Activated CD8-positive, alpha-beta T cell treated with anti-CD3 and anti-CD28 coated beads for 36 hours (primary cell): ENCODE measurements around the gene RAB11FIP5. TPM values are rescaled to one million over a fixed set of nuclear protein-coding genes. Genes with fewer than 3 reads are reported as not detected.

Experiments used
- ATAC-seq: fragments of 200-7000 bp; cut with Tn5 transposase; one replicate; pipeline ENCODE4 v1.10.0; 2021; ENCODE audit warnings: mild to moderate bottlenecking, moderate library complexity
- CTCF ChIA-PET: fragments of 350-600 bp; sonication (Branson Sonifier 250); formaldehyde crosslinking; loops from one replicate; lab custom pipeline; 2021; ENCODE audit warnings: antibody characterized with exemption; lab: Charles Lee
- POLR2A ChIA-PET: fragments of 350-600 bp; sonication (Branson Sonifier 250); formaldehyde crosslinking; loops from one replicate; lab custom pipeline; 2021; ENCODE audit warnings: antibody characterized with exemption; lab: Charles Lee
- DNase-seq: peaks from one replicate; pipeline ENCODE4 v3.0.0-alpha.2; 2020
- H3K27ac Mint-ChIP-seq: one replicate; pipeline ENCODE4 v1.8.0; 2021; ENCODE audit warnings: mild to moderate bottlenecking, mixed read lengths
- H3K27me3 Mint-ChIP-seq: one replicate; pipeline ENCODE4 v1.8.0; 2021; ENCODE audit warnings: mixed read lengths
- H3K36me3 Mint-ChIP-seq: one replicate; pipeline ENCODE4 v1.8.0; 2021; ENCODE audit warnings: low read depth, mixed read lengths
- H3K4me1 Mint-ChIP-seq: one replicate; pipeline ENCODE4 v1.8.0; 2021; ENCODE audit warnings: low read depth, mixed read lengths
- H3K4me3 Mint-ChIP-seq: one replicate; pipeline ENCODE4 v1.8.0; 2021; ENCODE audit warnings: mild to moderate bottlenecking, moderate library complexity, mixed read lengths
- H3K9me3 Mint-ChIP-seq: one replicate; pipeline ENCODE4 v1.8.0; 2021; ENCODE audit warnings: mixed read lengths
- CTCF ChIP-seq: fragments of 200-600 bp; IDR thresholded peaks from one replicate; pipeline ENCODE4 v1.8.0; 2022; ENCODE audit warnings: antibody characterized with exemption, mild to moderate bottlenecking
- intact Hi-C: fragments of 100-400 bp; cut with micrococcal nuclease; formaldehyde crosslinking; loops from one replicate; pipeline ENCODE4 v1.10.0; 2022
- total RNA-seq, 2 experiments: library from RNA; stranded (reverse); gene quantifications; one replicate each; pipeline ENCODE4 v1.2.3, GENCODE V29; 2021

The RAB11FIP5 gene
- total RNA-seq: 1 to 10 TPM; 9.0 to 9.7 TPM

DNA sequence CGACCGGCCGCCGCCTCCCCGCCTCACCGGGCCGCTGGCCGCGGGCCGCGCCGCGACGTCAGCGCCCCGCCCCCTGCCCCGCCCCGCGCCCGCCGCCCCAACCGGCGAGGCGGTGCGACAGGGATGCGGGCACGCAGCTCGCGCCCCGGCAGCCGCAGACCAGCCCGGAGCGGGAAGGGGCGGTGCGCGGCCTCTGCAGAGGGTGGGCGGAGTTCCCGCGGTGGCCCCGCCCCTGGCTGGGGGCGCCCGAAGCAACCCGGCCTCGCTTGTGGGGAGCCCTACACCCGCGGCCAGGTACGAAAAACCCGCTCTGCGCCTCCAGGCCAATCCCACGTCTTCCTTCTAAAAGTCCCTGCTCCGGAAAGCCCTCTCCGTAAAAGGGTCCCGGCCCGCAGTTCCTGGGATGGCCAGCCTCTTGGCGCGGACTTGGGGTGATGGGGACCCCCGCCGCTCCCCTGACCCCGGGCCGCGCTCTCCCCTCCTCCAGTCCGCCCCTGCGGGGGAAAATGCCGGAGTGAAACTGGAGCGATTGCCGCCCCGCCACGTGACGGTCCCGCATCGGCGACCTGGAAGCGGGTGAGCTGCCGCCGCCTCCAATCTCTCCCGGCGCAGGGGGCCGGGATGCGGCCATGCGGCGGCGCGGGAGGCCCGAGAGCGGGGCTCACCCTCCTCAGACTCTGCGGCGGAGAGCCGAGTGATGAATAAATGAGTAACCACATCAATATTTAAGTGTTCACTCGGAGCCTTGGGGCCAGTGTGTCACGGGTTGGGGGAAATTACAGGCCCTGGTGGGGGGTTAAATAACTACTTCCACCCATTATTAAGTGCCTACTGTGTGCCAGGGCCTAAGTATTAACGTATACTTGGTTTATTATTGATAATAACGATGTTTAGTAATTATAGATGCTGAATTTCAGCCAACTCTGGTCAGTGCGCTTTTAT, at the start of gene RAB11FIP5:
Gene RAB11FIP5 (minus strand): TSS at position 36 of the 942 bp plus-strand sequence. CDS start 171 bp downstream, outside the sequence.
- peak; percentile 75 for DNase-seq
- CTCF ChIA-PET: interaction anchor here (0.6 to 3.9 kb wide), 7 partner anchors 28 to 221 kb away, joined by 3 to 20 read pairs (median 7); no protein-coding TSS in a partner anchor
- POLR2A ChIA-PET: interaction anchor here (1.0 to 1.8 kb wide), 3 partner anchors 34 to 145 kb away, joined by 3 to 5 read pairs (median 3); no protein-coding TSS in a partner anchor

GRCh38 chr2:73156539-73157124, 43.9 kb upstream of the RAB11FIP5 start:
- peak; percentile 74 for TF ChIP-seq CTCF
- H3K4me3 Mint-ChIP-seq: no peak overlapping the region
- ChIA-PET CTCF (interaction anchor here (0.7 to 4.1 kb wide), 15 partner anchors 19 to 269 kb away, joined by 3 to 90 read pairs (median 4); no protein-coding TSS in a partner anchor), POLR2A (no interaction called here)
- no peaks in the 10 kb centered on the region for H3K4me1 Mint-ChIP-seq
- ATAC-seq: peak; percentile 91
- peaks cover 24% of the 10 kb centered on the region for H3K27me3 Mint-ChIP-seq
- H3K27ac Mint-ChIP-seq: no peak overlapping the region
- no peaks in the 10 kb centered on the region for H3K9me3 Mint-ChIP-seq
- intact Hi-C loops: no loop called here
- H3K36me3 Mint-ChIP-seq: no peaks in the 10 kb centered on the region
- DNase-seq: peak; percentile 68

More for the DNA sequence above, at the start of gene RAB11FIP5:
- Mint-ChIP-seq H3K4me3 (peak within 1 kb of the TSS; percentile 81), H3K36me3 (no peaks in the 10 kb centered on the region), H3K27ac (peak within 1 kb of the TSS; percentile 68), H3K27me3 (peaks cover 7% of the 10 kb centered on the region), H3K4me1 (peaks cover 18% of the 10 kb centered on the region), H3K9me3 (no peaks in the 10 kb centered on the region)
- peak; percentile 83 for ATAC-seq
- no peak for TF ChIP-seq CTCF
- intact Hi-C loops: no loop called here

- Mint-ChIP-seq H3K27ac (no peak overlapping the region), H3K4me1 (no peaks in the 10 kb centered on the region), H3K36me3 (no peaks in the 10 kb centered on the region), H3K27me3 (peaks cover 11% of the 10 kb centered on the region), H3K9me3 (no peaks in the 10 kb centered on the region), H3K4me3 (no peak overlapping the region)
- no peak for TF ChIP-seq CTCF
- DNase-seq (no peak), ATAC-seq (no peak)
- intact Hi-C loops: no loop called here
- POLR2A ChIA-PET: no interaction called here
- CTCF ChIA-PET: no interaction called here
Observed at GRCh38 chr2:73142937-73143336, 30.2 kb upstream of the RAB11FIP5 start.

- Mint-ChIP-seq H3K27ac (no peak overlapping the region), H3K4me3 (no peak overlapping the region), H3K27me3 (peaks cover 7% of the 10 kb centered on the region), H3K4me1 (no peaks in the 10 kb centered on the region), H3K9me3 (no peaks in the 10 kb centered on the region), H3K36me3 (no peaks in the 10 kb centered on the region)
- POLR2A ChIA-PET: no interaction called here
- no peak for ATAC-seq
- CTCF ChIA-PET: no interaction called here
- intact Hi-C loops: no loop called here
- no peak for DNase-seq
- no peak for TF ChIP-seq CTCF
Observed at GRCh38 chr2:73141896-73142295, 29.1 kb upstream of the RAB11FIP5 start.
